GM12891 (cell line): Measurements from ENCODE around the gene DNAH12.

Experiments used
- PAX5 ChIP-seq: IDR thresholded peaks from 2 replicates; pipeline ENCODE4 v1.6.1; 2011; ENCODE audit warnings: low read length, moderate library complexity, mild to moderate bottlenecking; ENCODE audit not compliant: insufficient read depth, severe bottlenecking
- POLR2A ChIP-seq: IDR thresholded peaks from 2 replicates; pipeline ENCODE4 v1.6.1; 2011; ENCODE audit warnings: low read depth, low read length, control low read depth
- POLR2AphosphoS5 ChIP-seq: IDR thresholded peaks from 2 replicates; pipeline ENCODE4 v1.6.1; 2011; ENCODE audit warnings: low read depth, low read length, control low read depth
- POU2F2 ChIP-seq: IDR thresholded peaks from 2 replicates; pipeline ENCODE4 v1.6.1; 2011; ENCODE audit warnings: low read depth, mild to moderate bottlenecking, control low read depth, low read length, moderate library complexity
- SPI1 ChIP-seq: IDR thresholded peaks from 2 replicates; pipeline ENCODE4 v1.6.1; 2011; ENCODE audit warnings: low read depth, low read length, control low read depth
- TAF1 ChIP-seq: IDR thresholded peaks from 2 replicates; pipeline ENCODE4 v1.6.1; 2011; ENCODE audit warnings: low read depth, low read length, control low read depth

- TF ChIP-seq TAF1 (no peak), POLR2AphosphoS5 (no peak), PAX5 (no peak), POLR2A (no peak), SPI1 (no peak), POU2F2 (no peak)
These were observed 2.5 kb upstream of the DNAH12 start for GRCh38 chr3:57546616-57547015.
